ENCODE data around the gene TAF1B. TPM values are rescaled to one million over a fixed set of nuclear protein-coding genes. Genes with fewer than 3 reads are reported as not detected.

Gene TAF1B
- total RNA-seq, 1 experiment from 2014 or later: 29.9 TPM

DNA sequence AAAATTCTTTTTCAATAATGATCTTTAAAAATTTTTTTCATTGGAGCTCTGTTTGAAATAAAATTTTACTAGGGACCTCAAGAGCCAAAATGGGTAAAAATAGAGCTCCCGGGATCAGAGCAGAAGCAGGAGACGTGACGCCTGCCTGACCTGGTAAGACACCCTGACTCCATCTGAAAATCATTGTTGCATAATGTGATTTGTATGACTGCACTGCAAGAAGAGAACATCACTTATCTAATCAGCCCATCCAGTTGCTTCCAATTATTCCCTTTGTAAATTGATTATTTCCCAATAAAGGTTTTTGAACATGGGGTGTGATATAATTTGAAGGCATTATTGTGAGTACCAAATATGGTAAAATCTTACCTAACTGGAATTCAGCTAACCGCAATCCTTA lies 17.1 kb upstream of the TAF1B start:
- no peaks in the 10 kb centered on the region for H3K27me3 ChIP-seq (ENCODE audit: insufficient read depth, low read length)
- H3K27ac ChIP-seq (ENCODE audit: insufficient read length, low read depth, low read length): no peak overlapping the region
- no peak overlapping the region for H3K4me3 Mint-ChIP-seq
- H3K23me2 ChIP-seq (ENCODE audit: insufficient read length, low read depth, low read length, poor library complexity, severe bottlenecking): no peaks in the 10 kb centered on the region
- H2AK5ac ChIP-seq (ENCODE audit: insufficient read length, low read length): no peak overlapping the region
- H3K14ac ChIP-seq (ENCODE audit: insufficient read depth, low read length): no peak overlapping the region
- H3K9me3 ChIP-seq (ENCODE audit: control insufficient read depth, low read depth, low read length): no peaks in the 10 kb centered on the region
- no peak overlapping the region for H2BK120ac ChIP-seq (ENCODE audit: low read depth, low read length, poor library complexity, severe bottlenecking)
- no peaks in the 10 kb centered on the region for H3K4me1 ChIP-seq (ENCODE audit: insufficient read depth, low read length)
- no peak overlapping the region for H2BK20ac ChIP-seq (ENCODE audit: low read depth, low read length, poor library complexity, severe bottlenecking)
- no peak overlapping the region for H3K23ac ChIP-seq (ENCODE audit: insufficient read length, low read depth, low read length)
- H3K27me3 Mint-ChIP-seq (ENCODE audit: low read depth): no peaks in the 10 kb centered on the region; the same call in 1 of the 2 replicates
- no peak overlapping the region for H3T11ph ChIP-seq (ENCODE audit: low read length)
- H3K27ac Mint-ChIP-seq: no peak overlapping the region
- H4K20me1 ChIP-seq (ENCODE audit: control insufficient read depth, insufficient read depth, insufficient read length): no peaks in the 10 kb centered on the region
- no peaks in the 10 kb centered on the region for H3K9me3 Mint-ChIP-seq
- DNase-seq: no peak
- H3K56ac ChIP-seq (ENCODE audit: insufficient read length, low read depth, low read length): no peak overlapping the region
- no CpG with 5 or more reads among the region's 4 CpGs for WGBS (ENCODE audit: extremely low coverage, insufficient read length, low lambda C conversion rate)
- H3K36me3 Mint-ChIP-seq (ENCODE audit: insufficient read depth in 1 of 3, low read depth in 3 of 3): no peaks in the 10 kb centered on the region
- no peak overlapping the region for H3K4ac ChIP-seq (ENCODE audit: low read depth, low read length)
- no peak overlapping the region for H2BK15ac ChIP-seq (ENCODE audit: low read depth, low read length)
- TF ChIP-seq, protein P1, sequence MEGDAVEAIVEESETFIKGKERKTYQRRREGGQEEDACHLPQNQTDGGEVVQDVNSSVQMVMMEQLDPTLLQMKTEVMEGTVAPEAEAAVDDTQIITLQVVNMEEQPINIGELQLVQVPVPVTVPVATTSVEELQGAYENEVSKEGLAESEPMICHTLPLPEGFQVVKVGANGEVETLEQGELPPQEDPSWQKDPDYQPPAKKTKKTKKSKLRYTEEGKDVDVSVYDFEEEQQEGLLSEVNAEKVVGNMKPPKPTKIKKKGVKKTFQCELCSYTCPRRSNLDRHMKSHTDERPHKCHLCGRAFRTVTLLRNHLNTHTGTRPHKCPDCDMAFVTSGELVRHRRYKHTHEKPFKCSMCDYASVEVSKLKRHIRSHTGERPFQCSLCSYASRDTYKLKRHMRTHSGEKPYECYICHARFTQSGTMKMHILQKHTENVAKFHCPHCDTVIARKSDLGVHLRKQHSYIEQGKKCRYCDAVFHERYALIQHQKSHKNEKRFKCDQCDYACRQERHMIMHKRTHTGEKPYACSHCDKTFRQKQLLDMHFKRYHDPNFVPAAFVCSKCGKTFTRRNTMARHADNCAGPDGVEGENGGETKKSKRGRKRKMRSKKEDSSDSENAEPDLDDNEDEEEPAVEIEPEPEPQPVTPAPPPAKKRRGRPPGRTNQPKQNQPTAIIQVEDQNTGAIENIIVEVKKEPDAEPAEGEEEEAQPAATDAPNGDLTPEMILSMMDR (conservative IDR thresholded peaks at IDR 0.05): no peak
- no peak overlapping the region for H4K8ac ChIP-seq (replicated peaks; ENCODE audit: insufficient read length, low read depth, low read length)
- peaks cover 16 to 20% of the 10 kb centered on the region in 2 experiments for H3K4me1 Mint-ChIP-seq
- no peaks in the 10 kb centered on the region for H3K79me1 ChIP-seq (ENCODE audit: insufficient read depth, low read depth, low read length, poor library complexity, severe bottlenecking)
- H4K91ac ChIP-seq (ENCODE audit: insufficient read length, low read depth, low read length): no peak overlapping the region
- H2AFZ ChIP-seq (ENCODE audit: low read length): no peak overlapping the region
- H4K5ac ChIP-seq (ENCODE audit: insufficient read length, low read depth, low read length): no peak overlapping the region
- H3K18ac ChIP-seq (ENCODE audit: insufficient read length, low read depth, low read length): no peak overlapping the region
- H3K4me2 ChIP-seq (ENCODE audit: insufficient read depth, insufficient read length, low read length): no peak overlapping the region
- no peak overlapping the region for H2BK12ac ChIP-seq (ENCODE audit: insufficient read length, low read depth, low read length)
- H3K9ac ChIP-seq (ENCODE audit: extremely low read depth, insufficient read length, low read length): no peak overlapping the region
- H3K79me2 ChIP-seq (ENCODE audit: insufficient read depth, low read length): no peaks in the 10 kb centered on the region
- no peak overlapping the region for H2BK5ac ChIP-seq (ENCODE audit: insufficient read length, low read length)
